Measurements from ENCODE around the gene RRP1B. TPM values are rescaled to one million over a fixed set of nuclear protein-coding genes. Genes with fewer than 3 reads are reported as not detected.
A peak's percentile ranks its signal among the peaks of the same experiment; 100 is the strongest.

The RRP1B gene
- total RNA-seq, 6 experiments from 2014 or later, result 8.0 to 17.0 (median 9.8) TPM

- TF ChIP-seq CTCF (IDR thresholded peaks at IDR 0.05) (no peak), POLR2A (IDR thresholded peaks at IDR 0.05) (no peak)
- DNase-seq (peak in 1 of 3 donors; percentile 59), ATAC-seq (no peak)
- Histone ChIP-seq H3K9me3 (no peaks in the 10 kb centered on the region), H3K27ac (no peak overlapping the region), H3K36me3 (peaks cover 0 to 7% (median 2%) of the 10 kb centered on the region in 4 donors), H3K27me3 (no peaks in the 10 kb centered on the region), H3K4me1 (peaks cover 0 to 56% (median 35%) of the 10 kb centered on the region in 4 donors), H3K4me3 (no peak overlapping the region)
- intact Hi-C loops (cut with DNase I), result no loop called here
- WGBS (ENCODE audit: insufficient coverage, low coverage, low lambda C conversion rate, missing lambda C conversion rate), result 60% methylated on average over 4 of the region's 12 CpGs
These were observed 64.3 kb downstream of the RRP1B start for GRCh38 chr21:43723648-43724047.

- Histone ChIP-seq H3K36me3 (peaks cover 0 to 7% (median 2%) of the 10 kb centered on the region in 4 donors), H3K4me3 (no peak overlapping the region), H3K27me3 (no peaks in the 10 kb centered on the region), H3K27ac (peak overlapping the region; percentile 92 to 98 (median 94)), H3K4me1 (peaks cover 2 to 63% (median 39%) of the 10 kb centered on the region in 4 donors), H3K9me3 (no peaks in the 10 kb centered on the region)
- intact Hi-C loops (cut with DNase I), result no loop called here
- TF ChIP-seq POLR2A (IDR thresholded peaks at IDR 0.05) (no peak), CTCF (IDR thresholded peaks at IDR 0.05) (no peak)
- ATAC-seq (no peak), DNase-seq (no peak)
- 29% methylated on average over 7 of the region's 21 CpGs for WGBS (ENCODE audit: insufficient coverage, low coverage, low lambda C conversion rate, missing lambda C conversion rate)
These were observed 67.5 kb downstream of the RRP1B start for GRCh38 chr21:43726686-43727518.

GRCh38 chr21:43727519-43728153 lies 68.3 kb downstream of the RRP1B start:
- no peaks in the 10 kb centered on the region for H3K27me3 ChIP-seq
- H3K4me3 ChIP-seq, result peak overlapping the region; percentile 47 to 59 (median 50)
- H3K36me3 ChIP-seq, result peaks cover 0 to 7% (median 2%) of the 10 kb centered on the region in 4 donors
- H3K27ac ChIP-seq, result peak overlapping the region; percentile 92 to 98 (median 94)
- intact Hi-C loops (cut with DNase I), result no loop called here
- TF ChIP-seq CTCF (IDR thresholded peaks at IDR 0.05), result peak in 1 of 4 donors; percentile 6
- TF ChIP-seq POLR2A (IDR thresholded peaks at IDR 0.05), result no peak
- WGBS (ENCODE audit: insufficient coverage, low coverage, low lambda C conversion rate, missing lambda C conversion rate), result 0% methylated on average over 3 of the region's 10 CpGs
- peaks cover 2 to 71% (median 43%) of the 10 kb centered on the region in 4 donors for H3K4me1 ChIP-seq
- DNase-seq, result peak; percentile 89 to 94 (median 93)
- ATAC-seq, result peak; percentile 53 to 63 (median 58)
- no peaks in the 10 kb centered on the region for H3K9me3 ChIP-seq

GRCh38 chr21:43728154-43728466 lies 68.8 kb downstream of the RRP1B start:
- no peaks in the 10 kb centered on the region for H3K9me3 ChIP-seq
- H3K4me1 ChIP-seq, result peaks cover 2 to 74% (median 44%) of the 10 kb centered on the region in 4 donors
- WGBS (ENCODE audit: insufficient coverage, low coverage, low lambda C conversion rate, missing lambda C conversion rate), result 0% methylated on average over 5 of the region's 7 CpGs
- intact Hi-C loops (cut with DNase I), result no loop called here
- no peaks in the 10 kb centered on the region for H3K27me3 ChIP-seq
- peak; percentile 27 to 60 (median 50) for ATAC-seq
- H3K27ac ChIP-seq, result peak overlapping the region; percentile 92 to 98 (median 94)
- peaks cover 0 to 7% (median 2%) of the 10 kb centered on the region in 4 donors for H3K36me3 ChIP-seq
- TF ChIP-seq POLR2A (IDR thresholded peaks at IDR 0.05) (no peak), CTCF (IDR thresholded peaks at IDR 0.05) (no peak)
- peak; percentile 53 to 82 (median 77) for DNase-seq
- peak overlapping the region; percentile 47 to 59 (median 50) for H3K4me3 ChIP-seq

Data from right lobe of liver (tissue), 6 donors.